ENCODE results near the gene SMARCA4. TPM values are rescaled to one million over a fixed set of nuclear protein-coding genes. Genes with fewer than 3 reads are reported as not detected.

The SMARCA4 gene
- polyA plus RNA-seq, 1 experiment, result 41.6 TPM

DNA sequence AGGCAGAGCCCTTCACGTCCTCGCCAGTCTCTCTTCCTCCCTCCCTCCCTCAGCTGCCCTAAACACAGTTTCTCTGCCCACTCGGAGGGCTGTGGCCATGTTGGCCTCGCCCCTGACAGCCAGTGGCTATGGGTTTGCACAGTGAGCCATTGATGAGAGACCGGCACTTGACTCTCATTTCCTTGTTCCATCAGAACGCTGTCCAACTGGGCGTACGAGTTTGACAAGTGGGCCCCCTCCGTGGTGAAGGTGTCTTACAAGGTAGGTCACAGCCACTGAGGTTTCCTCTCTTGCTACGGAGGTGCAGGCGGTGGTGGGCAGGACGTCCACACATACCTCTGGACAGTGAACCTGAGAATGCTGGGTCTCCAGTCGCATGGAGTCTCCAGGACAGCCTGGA is 57.9 kb downstream of the SMARCA4 start:
- Histone ChIP-seq H3K27ac (ENCODE audit: low read depth, low read length) (no peak overlapping the region), H3K27me3 (ENCODE audit: control insufficient read depth, insufficient read depth, low read length) (no peaks in the 10 kb centered on the region), H3K9me3 (ENCODE audit: control insufficient read depth, insufficient read depth, low read length) (no peaks in the 10 kb centered on the region), H3K4me3 (ENCODE audit: low read depth, low read length) (no peak overlapping the region)
- DNase-seq (ENCODE audit: low read depth, low spot score), result no peak
- TF ChIP-seq, protein P1, sequence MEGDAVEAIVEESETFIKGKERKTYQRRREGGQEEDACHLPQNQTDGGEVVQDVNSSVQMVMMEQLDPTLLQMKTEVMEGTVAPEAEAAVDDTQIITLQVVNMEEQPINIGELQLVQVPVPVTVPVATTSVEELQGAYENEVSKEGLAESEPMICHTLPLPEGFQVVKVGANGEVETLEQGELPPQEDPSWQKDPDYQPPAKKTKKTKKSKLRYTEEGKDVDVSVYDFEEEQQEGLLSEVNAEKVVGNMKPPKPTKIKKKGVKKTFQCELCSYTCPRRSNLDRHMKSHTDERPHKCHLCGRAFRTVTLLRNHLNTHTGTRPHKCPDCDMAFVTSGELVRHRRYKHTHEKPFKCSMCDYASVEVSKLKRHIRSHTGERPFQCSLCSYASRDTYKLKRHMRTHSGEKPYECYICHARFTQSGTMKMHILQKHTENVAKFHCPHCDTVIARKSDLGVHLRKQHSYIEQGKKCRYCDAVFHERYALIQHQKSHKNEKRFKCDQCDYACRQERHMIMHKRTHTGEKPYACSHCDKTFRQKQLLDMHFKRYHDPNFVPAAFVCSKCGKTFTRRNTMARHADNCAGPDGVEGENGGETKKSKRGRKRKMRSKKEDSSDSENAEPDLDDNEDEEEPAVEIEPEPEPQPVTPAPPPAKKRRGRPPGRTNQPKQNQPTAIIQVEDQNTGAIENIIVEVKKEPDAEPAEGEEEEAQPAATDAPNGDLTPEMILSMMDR (IDR thresholded peaks at IDR 0.05; ENCODE audit: low read depth, low read length), result no peak
- ChIA-PET POLR2A (no interaction called here), CTCF (no interaction called here)

DNA sequence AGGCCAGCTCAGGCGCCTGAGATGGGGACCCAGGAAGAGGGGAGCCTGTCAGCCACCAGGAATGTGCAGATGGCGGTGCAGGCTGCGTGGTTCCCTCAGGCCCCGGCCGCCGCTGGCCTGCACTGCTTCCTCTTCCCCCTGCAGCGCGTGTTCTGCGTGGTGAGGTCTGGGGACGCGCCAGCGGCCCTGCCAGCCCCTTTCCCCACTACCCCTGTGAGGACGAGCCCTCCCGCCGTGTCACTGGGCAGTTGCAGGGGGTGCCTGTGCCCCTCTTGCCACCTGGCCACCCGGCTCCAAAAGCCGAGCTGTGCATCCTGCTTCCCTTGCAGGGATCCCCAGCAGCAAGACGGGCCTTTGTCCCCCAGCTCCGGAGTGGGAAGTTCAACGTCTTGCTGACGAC is 58.4 kb downstream of the SMARCA4 start:
- Histone ChIP-seq H3K4me3 (ENCODE audit: low read depth, low read length) (no peak overlapping the region), H3K27me3 (ENCODE audit: control insufficient read depth, insufficient read depth, low read length) (no peaks in the 10 kb centered on the region), H3K9me3 (ENCODE audit: control insufficient read depth, insufficient read depth, low read length) (no peaks in the 10 kb centered on the region), H3K27ac (ENCODE audit: low read depth, low read length) (no peak overlapping the region)
- ChIA-PET POLR2A (no interaction called here), CTCF (no interaction called here)
- TF ChIP-seq, protein P1 (IDR thresholded peaks at IDR 0.05; ENCODE audit: low read depth, low read length), result no peak
- no peak for DNase-seq (ENCODE audit: low read depth, low spot score)

DNA sequence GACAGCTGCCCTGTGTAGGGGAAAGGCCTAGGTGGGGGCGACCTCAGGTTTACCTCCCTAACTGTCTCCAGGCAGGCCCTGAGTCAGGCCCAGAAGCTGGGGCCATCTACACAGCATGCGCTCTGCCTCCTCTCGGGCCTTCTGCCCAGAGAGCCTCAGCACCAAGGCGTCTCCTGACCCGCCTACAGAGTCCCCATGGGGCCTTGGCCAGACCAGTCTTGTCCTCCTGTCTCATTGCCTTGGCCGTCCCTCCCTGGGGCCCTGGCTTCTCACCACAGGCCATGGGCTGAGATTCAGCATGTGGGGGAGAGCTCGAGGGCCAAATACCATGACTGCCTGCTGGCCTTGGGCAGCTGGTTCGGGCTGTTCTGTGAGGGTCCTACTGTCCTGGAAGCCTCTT is 59.0 kb downstream of the SMARCA4 start:
- no peaks in the 10 kb centered on the region for H3K9me3 ChIP-seq (ENCODE audit: control insufficient read depth, insufficient read depth, low read length)
- TF ChIP-seq, protein P1 (IDR thresholded peaks at IDR 0.05; ENCODE audit: low read depth, low read length), result no peak
- ChIA-PET POLR2A (no interaction called here), CTCF (no interaction called here)
- H3K27ac ChIP-seq (ENCODE audit: low read depth, low read length), result no peak overlapping the region
- H3K4me3 ChIP-seq (ENCODE audit: low read depth, low read length), result no peak overlapping the region
- DNase-seq (ENCODE audit: low read depth, low spot score), result no peak
- H3K27me3 ChIP-seq (ENCODE audit: control insufficient read depth, insufficient read depth, low read length), result no peaks in the 10 kb centered on the region

DNA sequence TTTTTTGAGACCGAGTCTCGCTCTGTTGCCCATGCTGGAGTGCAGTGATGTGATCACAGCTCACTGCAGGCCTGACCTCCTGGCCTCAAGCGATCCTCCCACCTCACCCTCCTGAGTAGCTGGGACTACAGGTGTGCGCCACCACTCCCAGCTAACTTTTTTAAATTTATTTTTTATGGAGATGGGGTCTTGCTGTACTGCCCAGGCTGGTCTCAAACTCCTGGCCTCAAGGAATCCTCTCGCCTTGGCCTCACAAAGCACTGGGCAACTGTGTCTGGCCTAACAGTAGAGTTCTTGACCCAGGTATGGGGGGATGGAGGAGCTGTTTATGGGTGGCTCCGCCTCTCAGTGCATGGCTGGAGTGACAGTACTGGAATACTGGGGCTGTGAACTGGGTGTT is 59.6 kb downstream of the SMARCA4 start:
- TF ChIP-seq, protein P1 (IDR thresholded peaks at IDR 0.05; ENCODE audit: low read depth, low read length), result no peak
- ChIA-PET POLR2A (no interaction called here), CTCF (interaction anchor here (0.5 to 0.6 kb wide), 2 partner anchors 83 to 514 kb away, joined by 4 to 6 read pairs; no protein-coding TSS in a partner anchor)
- H3K4me3 ChIP-seq (ENCODE audit: low read depth, low read length), result no peak overlapping the region
- no peak for DNase-seq (ENCODE audit: low read depth, low spot score)
- no peak overlapping the region for H3K27ac ChIP-seq (ENCODE audit: low read depth, low read length)
- no peaks in the 10 kb centered on the region for H3K27me3 ChIP-seq (ENCODE audit: control insufficient read depth, insufficient read depth, low read length)
- H3K9me3 ChIP-seq (ENCODE audit: control insufficient read depth, insufficient read depth, low read length), result no peaks in the 10 kb centered on the region

- Histone ChIP-seq H3K4me3 (ENCODE audit: low read depth, low read length) (no peak overlapping the region), H3K27me3 (ENCODE audit: control insufficient read depth, insufficient read depth, low read length) (no peaks in the 10 kb centered on the region), H3K9me3 (ENCODE audit: control insufficient read depth, insufficient read depth, low read length) (no peaks in the 10 kb centered on the region), H3K27ac (ENCODE audit: low read depth, low read length) (no peak overlapping the region)
- TF ChIP-seq, protein P1 (IDR thresholded peaks at IDR 0.05; ENCODE audit: low read depth, low read length), result no peak
- POLR2A ChIA-PET, result no interaction called here
- CTCF ChIA-PET, result interaction anchor here (0.5 to 1.3 kb wide), 2 partner anchors 14 to 514 kb away, joined by 4 to 5 read pairs; no protein-coding TSS in a partner anchor
- no peak for DNase-seq (ENCODE audit: low read depth, low spot score)
Measured at GRCh38 chr19:11020982-11021759, 60.3 kb downstream of the SMARCA4 start.

Data from AG04450 (cell line).